SK-N-SH (cell line): Measurements from ENCODE around the gene C5orf58.

Experiments
- EZH2phosphoT487 ChIP-seq: fragments of 200-600 bp; sonication (generic); IDR thresholded peaks from 2 replicates; pipeline ENCODE4 v1.6.1; 2017; ENCODE audit warnings: low read depth, mixed run types, mild to moderate bottlenecking, antibody characterized with exemption, moderate library complexity, borderline replicate concordance
- GABPA ChIP-seq: IDR thresholded peaks from 2 replicates; pipeline ENCODE4 v1.4.0; 2012; ENCODE audit warnings: low read depth, mild to moderate bottlenecking
- MXI1 ChIP-seq: IDR thresholded peaks from 2 replicates; pipeline ENCODE4 v1.6.1; 2012; ENCODE audit warnings: mild to moderate bottlenecking, low read depth, low read length, improper control_type of control experiment
- RAD21 ChIP-seq: IDR thresholded peaks from 2 replicates; pipeline ENCODE4 v1.6.1; 2012; ENCODE audit warnings: mild to moderate bottlenecking, low read length
- YY1 ChIP-seq: IDR thresholded peaks from 2 replicates; pipeline ENCODE4 v1.4.0; 2012; ENCODE audit warnings: low read depth, mild to moderate bottlenecking
- TF ChIP-seq, protein P1 (sequence below): fragments of 200-600 bp; sonication (generic); IDR thresholded peaks from 2 replicates; pipeline ENCODE4 v1.6.1; 2017; ENCODE audit warnings: antibody characterized with exemption, mild to moderate bottlenecking, moderate library complexity
- TF ChIP-seq, protein P2 (sequence below): IDR thresholded peaks from 2 replicates; pipeline ENCODE4 v1.6.1; 2012; ENCODE audit warnings: mild to moderate bottlenecking, low read depth, low read length, moderate library complexity
- TF ChIP-seq, protein P3 (sequence below): IDR thresholded peaks from 2 replicates; pipeline ENCODE4 v1.4.0; 2012; ENCODE audit warnings: low read depth, borderline replicate concordance

DNA sequence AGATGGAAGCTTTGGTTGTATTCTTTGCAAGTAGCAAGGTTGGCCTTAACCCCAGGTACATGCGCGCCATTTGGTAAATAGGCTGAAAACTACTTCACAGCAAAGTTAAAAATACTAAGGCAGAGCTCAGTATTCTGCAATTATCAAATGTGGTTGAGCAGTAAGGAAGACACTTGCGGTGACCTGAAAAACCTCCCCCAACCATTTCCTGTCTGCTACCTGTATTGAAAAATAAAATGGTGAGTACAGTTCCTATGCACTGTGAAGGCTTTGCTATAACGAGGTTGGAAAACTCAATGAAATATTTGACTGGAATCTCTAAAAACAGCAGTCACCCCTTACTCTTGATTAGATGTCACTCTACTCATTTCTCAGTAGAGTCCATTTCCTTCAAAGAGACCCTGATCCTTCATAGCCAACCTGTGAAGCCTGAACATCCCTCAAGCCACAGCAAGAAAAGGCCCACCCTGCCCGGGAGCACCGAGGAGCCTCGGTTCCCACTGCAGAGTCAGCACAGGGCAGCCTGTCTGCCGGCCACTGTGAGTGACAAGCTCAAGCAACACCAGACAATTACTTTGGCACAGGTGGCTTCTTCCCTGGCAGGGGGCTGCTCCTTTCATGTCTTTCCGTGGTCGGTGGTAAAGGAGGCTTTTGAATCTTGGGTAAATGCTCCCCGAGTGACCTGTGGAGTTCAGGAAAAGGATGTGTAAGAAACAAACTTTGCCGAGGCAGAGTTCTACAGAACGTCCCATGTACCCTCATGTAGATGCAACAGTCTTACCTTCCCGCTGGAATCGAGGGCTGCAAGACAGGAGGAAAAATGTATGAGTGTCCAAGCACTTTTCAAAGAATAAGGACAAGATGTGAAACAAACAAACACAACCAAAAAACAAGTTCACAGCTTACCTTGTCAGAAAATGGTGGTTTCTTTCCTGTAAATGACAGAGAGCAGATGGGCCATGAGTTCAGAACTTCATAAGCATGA, 29.6 kb downstream of the C5orf58 start:
- TF ChIP-seq, protein P1, sequence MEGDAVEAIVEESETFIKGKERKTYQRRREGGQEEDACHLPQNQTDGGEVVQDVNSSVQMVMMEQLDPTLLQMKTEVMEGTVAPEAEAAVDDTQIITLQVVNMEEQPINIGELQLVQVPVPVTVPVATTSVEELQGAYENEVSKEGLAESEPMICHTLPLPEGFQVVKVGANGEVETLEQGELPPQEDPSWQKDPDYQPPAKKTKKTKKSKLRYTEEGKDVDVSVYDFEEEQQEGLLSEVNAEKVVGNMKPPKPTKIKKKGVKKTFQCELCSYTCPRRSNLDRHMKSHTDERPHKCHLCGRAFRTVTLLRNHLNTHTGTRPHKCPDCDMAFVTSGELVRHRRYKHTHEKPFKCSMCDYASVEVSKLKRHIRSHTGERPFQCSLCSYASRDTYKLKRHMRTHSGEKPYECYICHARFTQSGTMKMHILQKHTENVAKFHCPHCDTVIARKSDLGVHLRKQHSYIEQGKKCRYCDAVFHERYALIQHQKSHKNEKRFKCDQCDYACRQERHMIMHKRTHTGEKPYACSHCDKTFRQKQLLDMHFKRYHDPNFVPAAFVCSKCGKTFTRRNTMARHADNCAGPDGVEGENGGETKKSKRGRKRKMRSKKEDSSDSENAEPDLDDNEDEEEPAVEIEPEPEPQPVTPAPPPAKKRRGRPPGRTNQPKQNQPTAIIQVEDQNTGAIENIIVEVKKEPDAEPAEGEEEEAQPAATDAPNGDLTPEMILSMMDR = no peak
- TF ChIP-seq MXI1 = no peak
- no peak for TF ChIP-seq EZH2phosphoT487
- TF ChIP-seq GABPA = no peak
- TF ChIP-seq, protein P2, sequence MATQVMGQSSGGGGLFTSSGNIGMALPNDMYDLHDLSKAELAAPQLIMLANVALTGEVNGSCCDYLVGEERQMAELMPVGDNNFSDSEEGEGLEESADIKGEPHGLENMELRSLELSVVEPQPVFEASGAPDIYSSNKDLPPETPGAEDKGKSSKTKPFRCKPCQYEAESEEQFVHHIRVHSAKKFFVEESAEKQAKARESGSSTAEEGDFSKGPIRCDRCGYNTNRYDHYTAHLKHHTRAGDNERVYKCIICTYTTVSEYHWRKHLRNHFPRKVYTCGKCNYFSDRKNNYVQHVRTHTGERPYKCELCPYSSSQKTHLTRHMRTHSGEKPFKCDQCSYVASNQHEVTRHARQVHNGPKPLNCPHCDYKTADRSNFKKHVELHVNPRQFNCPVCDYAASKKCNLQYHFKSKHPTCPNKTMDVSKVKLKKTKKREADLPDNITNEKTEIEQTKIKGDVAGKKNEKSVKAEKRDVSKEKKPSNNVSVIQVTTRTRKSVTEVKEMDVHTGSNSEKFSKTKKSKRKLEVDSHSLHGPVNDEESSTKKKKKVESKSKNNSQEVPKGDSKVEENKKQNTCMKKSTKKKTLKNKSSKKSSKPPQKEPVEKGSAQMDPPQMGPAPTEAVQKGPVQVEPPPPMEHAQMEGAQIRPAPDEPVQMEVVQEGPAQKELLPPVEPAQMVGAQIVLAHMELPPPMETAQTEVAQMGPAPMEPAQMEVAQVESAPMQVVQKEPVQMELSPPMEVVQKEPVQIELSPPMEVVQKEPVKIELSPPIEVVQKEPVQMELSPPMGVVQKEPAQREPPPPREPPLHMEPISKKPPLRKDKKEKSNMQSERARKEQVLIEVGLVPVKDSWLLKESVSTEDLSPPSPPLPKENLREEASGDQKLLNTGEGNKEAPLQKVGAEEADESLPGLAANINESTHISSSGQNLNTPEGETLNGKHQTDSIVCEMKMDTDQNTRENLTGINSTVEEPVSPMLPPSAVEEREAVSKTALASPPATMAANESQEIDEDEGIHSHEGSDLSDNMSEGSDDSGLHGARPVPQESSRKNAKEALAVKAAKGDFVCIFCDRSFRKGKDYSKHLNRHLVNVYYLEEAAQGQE = no peak
- TF ChIP-seq, protein P3, sequence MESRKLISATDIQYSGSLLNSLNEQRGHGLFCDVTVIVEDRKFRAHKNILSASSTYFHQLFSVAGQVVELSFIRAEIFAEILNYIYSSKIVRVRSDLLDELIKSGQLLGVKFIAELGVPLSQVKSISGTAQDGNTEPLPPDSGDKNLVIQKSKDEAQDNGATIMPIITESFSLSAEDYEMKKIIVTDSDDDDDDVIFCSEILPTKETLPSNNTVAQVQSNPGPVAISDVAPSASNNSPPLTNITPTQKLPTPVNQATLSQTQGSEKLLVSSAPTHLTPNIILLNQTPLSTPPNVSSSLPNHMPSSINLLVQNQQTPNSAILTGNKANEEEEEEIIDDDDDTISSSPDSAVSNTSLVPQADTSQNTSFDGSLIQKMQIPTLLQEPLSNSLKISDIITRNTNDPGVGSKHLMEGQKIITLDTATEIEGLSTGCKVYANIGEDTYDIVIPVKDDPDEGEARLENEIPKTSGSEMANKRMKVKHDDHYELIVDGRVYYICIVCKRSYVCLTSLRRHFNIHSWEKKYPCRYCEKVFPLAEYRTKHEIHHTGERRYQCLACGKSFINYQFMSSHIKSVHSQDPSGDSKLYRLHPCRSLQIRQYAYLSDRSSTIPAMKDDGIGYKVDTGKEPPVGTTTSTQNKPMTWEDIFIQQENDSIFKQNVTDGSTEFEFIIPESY = no peak
- no peak for TF ChIP-seq RAD21
- TF ChIP-seq YY1 = no peak
